GM08714 (cell line): ENCODE results near the gene TGFBR3.
"Not testable (repeated sequence)": the region's sequence is repeated elsewhere in the genome, so short reads cannot be mapped to it uniquely, and the experiment has no call there.

Source experiments
- H3K4me3 ChIP-seq: fragments of 200-500 bp; sonication (Bioruptor generic); 2 replicates; pipeline ENCODE4 v1.5.1; 2014; ENCODE audit warnings: mild to moderate bottlenecking, low read length, inconsistent platforms
- ZNF274 ChIP-seq: IDR thresholded peaks from 2 replicates; pipeline ENCODE4 v1.6.1; 2012; ENCODE audit warnings: mild to moderate bottlenecking, low read depth, low read length

The TGFBR3 gene

DNA sequence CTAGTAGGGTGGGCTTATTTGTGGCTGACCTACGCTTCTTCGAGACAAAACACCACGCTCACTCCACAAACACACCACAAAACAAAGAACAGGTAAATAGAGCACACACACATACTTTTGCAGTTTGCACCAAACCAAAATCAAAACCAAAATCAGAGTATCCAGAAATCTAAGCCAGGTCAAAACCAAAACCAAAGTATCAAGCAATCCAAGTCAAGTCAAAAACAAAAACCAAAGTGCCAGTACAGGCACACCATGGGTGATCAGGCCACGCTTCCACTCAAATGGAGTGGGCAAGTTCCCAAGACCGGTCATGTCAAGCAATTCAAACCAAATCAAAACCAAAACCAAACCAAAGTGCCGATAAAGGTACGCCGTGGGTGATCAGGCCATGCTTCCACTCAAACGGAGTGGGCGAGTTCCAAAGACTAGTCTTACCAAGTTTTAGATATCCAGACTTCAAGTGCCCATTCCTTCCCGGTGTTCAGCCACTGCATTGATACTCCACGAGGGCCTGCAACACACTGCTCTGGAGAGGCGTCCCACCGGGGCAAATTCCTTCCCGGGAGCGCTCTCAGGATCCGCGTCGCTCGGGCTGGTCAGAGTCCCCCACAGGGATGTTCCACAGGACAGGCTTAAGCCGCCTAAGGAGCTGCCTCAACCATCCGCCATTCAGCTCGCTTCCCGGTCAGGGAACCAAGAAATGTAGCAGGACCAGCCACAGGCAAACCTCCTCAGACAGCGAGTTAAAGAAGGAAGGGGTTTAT, 216.2 kb downstream of the TGFBR3 start:
- TF ChIP-seq ZNF274: no peak

DNA sequence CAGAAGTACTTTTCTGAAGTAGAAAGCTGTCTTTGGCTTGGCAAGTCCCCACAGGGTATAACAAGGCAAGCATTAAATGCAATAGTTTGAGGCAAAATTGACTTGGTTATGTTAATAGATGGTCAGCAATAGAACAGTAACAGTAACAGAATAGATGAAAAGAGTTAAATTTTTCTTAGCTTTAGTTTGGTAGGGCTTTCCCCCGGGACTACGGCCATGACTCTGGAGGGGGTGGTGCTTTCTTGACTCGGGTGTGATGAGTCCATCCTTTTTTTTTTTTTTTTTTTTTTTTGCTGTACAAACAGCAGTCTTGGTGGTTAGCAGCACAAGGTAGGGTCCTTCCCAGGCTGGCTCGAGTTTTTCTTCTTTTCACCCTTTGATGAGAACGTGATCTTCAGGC, 219.3 kb downstream of the TGFBR3 start:
- not testable (repeated sequence) for H3K4me3 ChIP-seq

More for the DNA sequence above, 216.2 kb downstream of the TGFBR3 start:
- no peak overlapping the region for H3K4me3 ChIP-seq

DNA sequence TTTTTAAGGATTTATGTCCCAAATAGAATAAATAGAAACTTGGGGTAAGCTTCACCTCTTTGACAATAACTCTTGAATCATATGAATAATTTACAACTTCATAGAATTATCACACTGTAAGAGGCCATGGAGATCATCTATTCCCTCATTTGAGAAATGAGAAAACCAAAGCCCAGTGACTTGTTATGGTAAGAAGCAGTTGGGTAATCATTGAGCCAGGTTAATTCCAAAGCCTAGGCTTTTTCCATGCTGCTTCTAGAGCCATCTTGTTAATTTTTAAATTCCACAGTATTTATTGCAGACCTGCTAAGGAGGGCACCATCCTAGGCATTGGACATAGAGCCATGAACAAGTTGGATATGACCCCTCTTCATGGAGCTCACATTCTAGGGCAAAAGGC, 224.8 kb downstream of the TGFBR3 start:
- no peak for TF ChIP-seq ZNF274
- H3K4me3 ChIP-seq: no peak overlapping the region

DNA sequence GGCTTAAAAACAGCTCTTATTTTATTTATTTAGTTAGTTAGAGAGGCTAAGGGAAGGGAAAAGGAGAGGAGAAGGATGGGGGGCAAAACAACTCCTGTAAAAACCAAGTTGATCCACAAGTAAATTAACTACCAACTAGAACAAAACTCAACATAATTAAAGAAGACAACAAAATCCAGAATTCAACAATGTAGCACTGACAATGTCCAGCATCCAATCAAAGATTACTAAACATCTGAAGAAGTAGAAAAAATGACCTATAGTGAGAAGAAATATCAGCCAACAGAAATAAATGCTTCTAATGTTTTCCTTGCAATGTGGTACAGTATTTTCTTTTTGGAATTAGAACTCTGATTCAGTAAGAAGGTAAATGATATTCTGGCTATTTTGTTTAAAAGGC, 225.2 kb downstream of the TGFBR3 start:
- TF ChIP-seq ZNF274: no peak
- H3K4me3 ChIP-seq: no peak overlapping the region

DNA sequence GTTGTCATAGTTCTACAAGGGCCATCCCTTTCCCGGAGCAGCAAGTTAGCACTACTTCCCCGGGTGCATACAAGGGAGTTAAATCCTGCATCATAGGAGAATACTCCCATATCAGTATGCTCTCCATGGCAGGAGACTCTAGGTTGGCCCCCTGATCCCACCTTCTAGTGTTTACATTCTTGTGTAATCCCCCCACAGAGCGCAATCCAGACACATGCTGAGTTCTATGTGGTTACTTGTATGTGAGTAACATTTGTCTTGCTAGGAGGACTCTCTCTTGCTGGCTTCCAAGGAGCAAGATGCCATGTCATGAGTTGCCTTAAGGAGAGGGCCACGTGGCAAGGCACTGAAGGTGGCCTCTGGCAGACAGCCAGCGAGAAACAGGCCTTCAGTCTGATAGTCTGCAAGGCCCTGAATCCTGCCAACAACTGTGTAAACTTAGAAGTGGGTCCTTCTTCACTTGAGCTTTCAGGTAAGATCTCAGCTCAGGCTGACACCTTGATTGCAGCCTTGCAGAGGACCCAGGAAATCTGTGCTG, 230.0 kb downstream of the TGFBR3 start:
- TF ChIP-seq ZNF274: no peak
- no peak overlapping the region for H3K4me3 ChIP-seq

DNA sequence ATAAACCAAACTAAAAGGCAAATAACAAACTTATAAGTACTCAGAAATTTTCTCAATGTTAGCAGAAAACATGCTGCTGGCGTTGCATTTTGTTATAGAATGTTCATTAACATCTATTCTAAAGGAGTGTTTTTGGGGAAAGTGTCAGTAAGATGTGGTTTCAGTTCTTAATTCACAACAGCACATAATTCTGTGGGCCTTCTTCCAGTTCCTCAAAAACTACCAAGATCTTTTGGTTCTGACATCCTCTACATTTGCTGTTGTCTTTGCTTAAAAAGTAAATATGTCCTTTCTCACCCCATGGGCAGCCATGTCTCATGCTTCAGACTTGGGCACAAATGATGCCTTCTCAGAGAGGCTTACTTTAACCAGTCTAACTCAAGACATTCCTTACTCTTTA, 232.8 kb downstream of the TGFBR3 start:
- H3K4me3 ChIP-seq: no peak overlapping the region
- TF ChIP-seq ZNF274: no peak

DNA sequence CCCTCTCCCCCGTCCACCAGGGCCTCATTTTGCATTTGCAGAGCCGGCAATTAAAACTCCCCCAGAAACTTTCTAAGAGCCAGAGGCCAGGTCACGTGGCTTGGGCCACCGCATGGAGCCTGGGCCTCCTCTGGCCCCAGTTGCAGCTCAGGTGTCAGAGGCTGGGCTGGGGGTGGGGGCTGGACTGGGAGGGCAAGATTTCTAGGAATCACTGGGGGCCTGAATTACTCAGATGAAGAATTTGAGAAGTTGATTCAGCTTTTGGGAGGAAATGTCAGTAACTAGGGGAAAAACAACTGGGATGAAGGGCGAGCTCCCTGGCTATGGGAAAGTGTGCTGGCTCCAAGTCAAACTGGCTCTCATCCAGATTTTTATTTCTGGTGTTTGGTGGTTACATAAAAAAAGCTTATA, 234.3 kb downstream of the TGFBR3 start:
- no peak overlapping the region for H3K4me3 ChIP-seq
- TF ChIP-seq ZNF274: no peak

DNA sequence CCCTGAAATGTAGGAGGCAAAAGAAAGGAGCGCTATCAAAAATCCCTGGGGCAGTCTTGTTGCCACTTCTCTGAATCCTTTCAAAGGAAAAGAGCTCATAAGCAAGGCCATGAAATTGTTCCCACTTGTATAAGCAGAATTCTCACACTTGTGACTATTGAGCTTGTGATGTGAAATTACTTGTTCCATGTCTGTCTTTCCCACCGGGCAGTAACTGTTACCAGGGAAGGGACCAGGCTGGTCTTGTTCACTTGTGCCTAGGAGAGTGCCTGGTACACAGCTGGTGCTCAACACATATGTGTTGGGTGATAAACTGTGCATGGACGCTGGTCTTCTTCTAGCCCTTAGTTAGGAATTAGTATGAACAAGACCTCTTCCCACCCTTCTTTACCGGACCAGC, 234.7 kb downstream of the TGFBR3 start:
- TF ChIP-seq ZNF274: no peak

DNA sequence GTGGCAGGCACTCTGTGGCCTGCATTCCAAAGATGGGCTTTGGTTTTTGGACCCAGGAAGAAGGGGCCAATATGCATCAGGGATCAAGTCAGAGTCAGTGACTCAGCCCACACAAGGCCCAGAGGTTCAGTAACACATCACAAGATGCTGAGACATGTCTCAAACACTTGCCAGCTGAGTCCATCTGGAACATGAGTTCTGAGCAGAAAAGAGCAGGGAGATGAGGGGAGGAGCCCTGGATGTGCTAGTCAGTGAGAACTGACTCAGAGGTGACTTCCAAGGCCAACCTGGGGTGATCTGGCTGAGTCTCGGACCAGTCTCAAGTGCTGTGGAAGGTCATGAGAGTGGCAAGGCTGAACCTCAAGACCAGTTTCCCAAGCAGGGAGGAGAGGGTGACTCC, 235.2 kb downstream of the TGFBR3 start:
- TF ChIP-seq ZNF274: no peak
- no peak overlapping the region for H3K4me3 ChIP-seq

More for the DNA sequence above, 234.7 kb downstream of the TGFBR3 start:
- H3K4me3 ChIP-seq: no peak overlapping the region

DNA sequence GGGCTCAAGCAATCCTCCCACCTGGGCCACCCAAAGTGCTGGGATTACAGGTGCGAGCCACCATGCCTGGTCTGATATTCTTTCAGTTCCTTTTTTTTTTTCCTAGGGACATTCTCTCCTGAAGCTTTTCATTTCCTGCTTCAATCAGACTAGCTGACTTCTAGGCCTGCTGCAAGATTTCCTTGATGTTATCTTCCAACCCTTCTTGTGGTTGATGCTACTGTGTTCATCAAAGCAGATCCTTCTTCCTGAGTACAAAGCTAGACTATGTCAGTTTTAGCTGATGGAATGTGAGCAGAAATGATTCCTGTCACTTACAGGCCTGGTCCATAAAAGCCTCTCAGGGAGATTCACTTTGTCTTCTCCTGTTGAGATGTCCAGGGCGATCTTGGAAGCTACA, 238.9 kb downstream of the TGFBR3 start:
- TF ChIP-seq ZNF274: no peak

DNA sequence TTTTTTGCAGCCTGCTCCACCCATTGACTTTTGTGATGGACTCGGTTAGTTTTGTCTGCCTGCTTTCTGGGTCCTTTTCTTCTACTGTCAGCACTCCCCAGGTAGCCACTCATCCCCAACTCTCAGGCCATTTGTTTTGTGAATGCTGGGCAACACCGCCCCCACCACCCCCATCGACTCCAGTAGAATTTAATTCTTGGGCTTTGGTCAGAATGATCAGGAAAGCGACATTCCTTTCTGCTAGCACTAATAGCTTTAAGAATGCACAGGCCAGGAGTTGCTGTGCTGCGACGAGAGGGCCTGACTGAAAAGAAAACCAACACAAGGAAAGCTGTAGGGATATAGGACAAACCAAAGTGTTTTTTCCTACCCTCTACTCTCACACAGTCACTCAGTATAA, 240.9 kb downstream of the TGFBR3 start:
- no peak for TF ChIP-seq ZNF274
- H3K4me3 ChIP-seq: no peak overlapping the region

More for the DNA sequence above, 238.9 kb downstream of the TGFBR3 start:
- H3K4me3 ChIP-seq: no peak overlapping the region

DNA sequence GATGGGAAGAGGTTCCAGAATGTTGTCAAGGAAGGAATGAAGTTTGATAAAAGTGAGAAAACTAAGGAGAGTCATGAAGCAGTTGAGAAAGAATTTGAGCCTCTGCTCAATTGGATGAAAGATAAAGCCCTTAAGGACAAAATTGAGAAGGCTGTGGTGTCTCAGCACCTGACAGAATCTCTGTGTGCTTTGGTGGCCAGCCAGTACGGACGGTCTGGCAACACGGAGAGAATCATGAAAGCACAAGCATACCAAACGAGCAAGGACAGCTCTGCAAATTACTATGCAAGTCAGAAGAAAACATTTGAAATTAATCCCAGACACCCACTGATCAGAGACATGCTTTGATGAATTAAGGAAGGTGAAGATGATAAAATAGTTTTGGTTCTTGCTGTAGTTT, 242.5 kb downstream of the TGFBR3 start:
- no peak overlapping the region for H3K4me3 ChIP-seq
- no peak for TF ChIP-seq ZNF274

DNA sequence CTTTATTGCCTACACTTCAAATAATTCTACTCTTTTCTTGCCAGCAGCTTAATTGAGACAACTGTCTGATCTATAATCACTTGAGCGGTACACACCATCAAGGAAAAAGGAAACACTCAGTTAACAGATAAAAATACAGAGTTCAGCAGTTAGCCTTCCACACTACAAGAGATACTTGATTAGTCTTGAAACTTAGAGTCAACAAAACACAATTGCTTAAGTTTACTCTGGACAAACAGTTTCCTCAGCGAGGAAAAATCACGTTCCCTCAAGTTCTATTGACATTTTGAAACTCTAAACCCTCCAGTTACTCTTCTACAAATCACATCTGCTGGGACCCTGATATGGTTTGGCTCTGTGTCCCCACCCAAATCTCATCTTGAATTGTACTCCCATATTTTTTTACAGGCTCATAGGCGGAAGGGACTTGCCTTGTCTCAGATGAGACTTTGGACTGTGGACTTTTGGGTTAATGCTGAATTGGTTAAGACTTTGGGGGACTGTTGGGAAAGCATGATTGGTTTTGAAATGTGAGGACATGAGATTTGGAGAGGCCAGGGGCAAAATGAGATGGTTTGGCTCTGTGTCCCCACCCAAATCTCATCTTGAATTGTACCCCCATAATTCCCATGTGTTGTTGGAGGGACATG, 244.9 kb downstream of the TGFBR3 start:
- H3K4me3 ChIP-seq: no peak overlapping the region
- TF ChIP-seq ZNF274: no peak

DNA sequence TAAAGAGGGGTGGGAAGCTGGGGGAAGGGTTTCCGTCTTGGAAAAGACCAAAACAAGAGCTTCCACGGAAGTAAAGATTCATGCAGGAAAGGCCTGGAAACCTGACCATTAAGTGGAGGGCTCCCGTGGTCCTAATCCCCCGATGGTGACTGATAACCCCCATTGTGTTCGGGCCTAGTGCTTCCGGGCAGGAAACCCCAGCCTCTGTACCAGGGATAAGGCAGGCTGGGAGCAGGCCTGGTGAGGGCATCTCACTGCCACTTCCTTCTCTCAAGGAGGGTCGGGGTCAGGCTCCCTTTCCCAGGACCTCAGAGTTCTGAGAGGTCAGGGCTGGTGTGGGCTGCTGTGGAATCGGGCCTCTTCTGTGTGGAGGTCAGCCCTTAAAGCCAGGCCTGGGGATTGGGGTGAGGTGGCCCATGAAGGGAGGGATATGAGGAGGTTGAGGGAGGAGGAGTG, 248.4 kb downstream of the TGFBR3 start:
- no peak for TF ChIP-seq ZNF274
- no peak overlapping the region for H3K4me3 ChIP-seq

DNA sequence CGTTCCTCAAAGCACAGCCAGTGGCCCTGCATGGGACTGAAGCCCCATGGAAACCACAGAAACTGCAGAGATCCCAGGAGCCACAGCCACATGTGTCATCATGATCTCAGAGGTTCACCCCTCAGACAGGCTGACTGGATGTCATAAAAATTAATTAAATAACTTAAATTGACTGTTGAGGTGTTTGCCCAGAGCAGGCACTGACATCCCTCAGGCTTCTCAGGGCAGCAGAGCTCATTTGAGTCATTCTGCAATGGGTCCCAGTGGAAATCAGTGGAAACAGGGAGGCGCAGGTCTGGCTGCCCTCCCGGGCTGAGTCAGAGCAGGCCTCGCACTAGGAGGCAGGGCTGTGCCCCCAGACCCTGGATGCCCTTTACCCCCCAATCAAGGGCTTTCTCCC, 250.2 kb downstream of the TGFBR3 start:
- no peak for TF ChIP-seq ZNF274

More for the DNA sequence above, 250.2 kb downstream of the TGFBR3 start:
- no peak overlapping the region for H3K4me3 ChIP-seq
